Sigmoid colon (tissue), 7 donors: Measurements from ENCODE around the gene HAS3. TPM values are rescaled to one million over a fixed set of nuclear protein-coding genes. Genes with fewer than 3 reads are reported as not detected.

Experiments
- DNase-seq: peaks from one replicate; pipeline ENCODE4 v3.0.0-alpha.2; 2019
- H3K27ac ChIP-seq, 4 donors: fragments of 200-600 bp; sonication (generic); one replicate each; pipeline ENCODE4 v1.5.1; 2016 to 2019; ENCODE audit warnings: mild to moderate bottlenecking in 1 of 4
- H3K27me3 ChIP-seq, 3 donors: fragments of 200-600 bp; sonication (generic); one replicate each; pipeline ENCODE4 v1.5.1; 2019; ENCODE audit warnings: mild to moderate bottlenecking in 1 of 3
- H3K36me3 ChIP-seq, 4 donors: fragments of 200-600 bp; sonication (generic); one replicate each; pipeline ENCODE4 v1.5.1; 2016 to 2019
- H3K4me1 ChIP-seq, 4 donors: fragments of 200-600 bp; sonication (generic); one replicate each; pipeline ENCODE4 v1.5.1; 2017 to 2019
- H3K4me3 ChIP-seq, 4 donors: fragments of 200-600 bp; sonication (generic); one replicate each; pipeline ENCODE4 v1.5.1; 2017 to 2019; ENCODE audit warnings: mild to moderate bottlenecking in 2 of 4, moderate library complexity in 1 of 4
- H3K9me3 ChIP-seq, 4 donors: fragments of 200-600 bp in 3 of 4; sonication (generic) in 3 of 4; one replicate each; pipeline versions ENCODE4 v1.5.1 to v1.6.1; 2013 to 2019
- EP300 ChIP-seq, 4 donors: sonication (generic); formaldehyde crosslinking; IDR thresholded peaks; one replicate each; pipeline ENCODE4 v1.6.1; 2017; ENCODE audit warnings: antibody characterized with exemption in 4 of 4
- POLR2A ChIP-seq, 2 donors: fragments of 450-650 bp; IDR thresholded peaks; one replicate each; pipeline ENCODE4 v1.6.1; 2016; ENCODE audit warnings: antibody characterized with exemption in 2 of 2, mild to moderate bottlenecking in 2 of 2, moderate library complexity in 2 of 2
- POLR2AphosphoS5 ChIP-seq, 4 donors: sonication (generic); formaldehyde crosslinking; IDR thresholded peaks; one replicate each; pipeline ENCODE4 v1.6.1; 2017; ENCODE audit warnings: antibody characterized with exemption in 4 of 4
- WGBS, 2 donors: extraction: QIAGEN DNeasy Blood & Tissue Kit; methylation state at CpG; one replicate each; pipeline ENCODE4 v1.1.7; 2013; 5-methylcytosine and 5-hydroxymethylcytosine counted together
- intact Hi-C: fragments of 100-400 bp; cut with DNase I; formaldehyde crosslinking; loops from one replicate; pipeline ENCODE4 v1.15.1; 2023
- polyA plus RNA-seq, 3 donors: library from polyadenylated mRNA; stranded (reverse); fragments of 200-250 nt; gene quantifications; one replicate each; pipeline ENCODE4 v1.2.3, GENCODE V29; 2013
- total RNA-seq, 4 donors: library from RNA; depleted of rRNA; stranded (reverse); fragments of >200 nt; gene quantifications; one replicate each; pipeline ENCODE4 v1.1.0, GENCODE V29; 2016
- TF ChIP-seq, protein P1 (sequence below), 4 experiments: fragments of 450-650 bp in 3 of 4; fragments of 200-600 bp in 1 of 4; IDR thresholded peaks; one replicate each; pipeline ENCODE4 v1.5.1; 2016 to 2019; ENCODE audit warnings: antibody characterized with exemption in 4 of 4, mild to moderate bottlenecking in 3 of 4, moderate library complexity in 2 of 4
- donor health status: healthy with polysubstance abuse.
- donor health status: Bipolar disorder and iron deficiency.
- donor health status: healthy.

Gene HAS3
- total and polyA plus RNA-seq, 7 donors = 0.36 to 5.8 (median 0.83) TPM

GRCh38 chr16:69108905-69109252 lies 3.4 kb downstream of the HAS3 start:
- Histone ChIP-seq H3K9me3 (no peaks in the 10 kb centered on the region), H3K4me1 (peaks cover 0 to 34% (median 30%) of the 10 kb centered on the region in 4 donors), H3K27ac (no peak overlapping the region), H3K27me3 (peaks cover 0 to 44% (median 13%) of the 10 kb centered on the region in 3 donors), H3K36me3 (peaks cover 0 to 32% (median 1%) of the 10 kb centered on the region in 4 donors), H3K4me3 (no peak overlapping the region)
- intact Hi-C loops = no loop called here
- no peak for DNase-seq
- WGBS, 2 donors = 90 to 94% methylated on average over 4 of the region's 4 CpGs
- TF ChIP-seq, protein P1, sequence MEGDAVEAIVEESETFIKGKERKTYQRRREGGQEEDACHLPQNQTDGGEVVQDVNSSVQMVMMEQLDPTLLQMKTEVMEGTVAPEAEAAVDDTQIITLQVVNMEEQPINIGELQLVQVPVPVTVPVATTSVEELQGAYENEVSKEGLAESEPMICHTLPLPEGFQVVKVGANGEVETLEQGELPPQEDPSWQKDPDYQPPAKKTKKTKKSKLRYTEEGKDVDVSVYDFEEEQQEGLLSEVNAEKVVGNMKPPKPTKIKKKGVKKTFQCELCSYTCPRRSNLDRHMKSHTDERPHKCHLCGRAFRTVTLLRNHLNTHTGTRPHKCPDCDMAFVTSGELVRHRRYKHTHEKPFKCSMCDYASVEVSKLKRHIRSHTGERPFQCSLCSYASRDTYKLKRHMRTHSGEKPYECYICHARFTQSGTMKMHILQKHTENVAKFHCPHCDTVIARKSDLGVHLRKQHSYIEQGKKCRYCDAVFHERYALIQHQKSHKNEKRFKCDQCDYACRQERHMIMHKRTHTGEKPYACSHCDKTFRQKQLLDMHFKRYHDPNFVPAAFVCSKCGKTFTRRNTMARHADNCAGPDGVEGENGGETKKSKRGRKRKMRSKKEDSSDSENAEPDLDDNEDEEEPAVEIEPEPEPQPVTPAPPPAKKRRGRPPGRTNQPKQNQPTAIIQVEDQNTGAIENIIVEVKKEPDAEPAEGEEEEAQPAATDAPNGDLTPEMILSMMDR (IDR thresholded peaks at IDR 0.05) = no peak
- TF ChIP-seq EP300 (IDR thresholded peaks at IDR 0.05) (no peak), POLR2AphosphoS5 (IDR thresholded peaks at IDR 0.05) (no peak), POLR2A (IDR thresholded peaks at IDR 0.05) (no peak)

DNA sequence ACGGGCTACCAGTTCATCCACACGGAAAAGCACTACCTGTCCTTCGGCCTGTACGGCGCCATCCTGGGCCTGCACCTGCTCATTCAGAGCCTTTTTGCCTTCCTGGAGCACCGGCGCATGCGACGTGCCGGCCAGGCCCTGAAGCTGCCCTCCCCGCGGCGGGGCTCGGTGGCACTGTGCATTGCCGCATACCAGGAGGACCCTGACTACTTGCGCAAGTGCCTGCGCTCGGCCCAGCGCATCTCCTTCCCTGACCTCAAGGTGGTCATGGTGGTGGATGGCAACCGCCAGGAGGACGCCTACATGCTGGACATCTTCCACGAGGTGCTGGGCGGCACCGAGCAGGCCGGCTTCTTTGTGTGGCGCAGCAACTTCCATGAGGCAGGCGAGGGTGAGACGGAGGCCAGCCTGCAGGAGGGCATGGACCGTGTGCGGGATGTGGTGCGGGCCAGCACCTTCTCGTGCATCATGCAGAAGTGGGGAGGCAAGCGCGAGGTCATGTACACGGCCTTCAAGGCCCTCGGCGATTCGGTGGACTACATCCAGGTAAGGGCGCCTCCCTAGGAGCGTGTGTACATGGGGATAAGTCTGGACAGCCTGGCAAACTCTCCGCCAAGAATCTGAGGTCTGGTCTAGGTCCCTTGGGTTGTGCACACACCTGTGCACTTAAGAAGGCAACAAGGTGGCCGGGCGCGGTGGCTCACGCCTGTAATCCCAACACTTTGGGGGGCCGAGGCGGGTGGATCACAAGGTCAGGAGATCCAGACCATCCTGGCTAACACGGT lies 4.2 kb downstream of the HAS3 start:
- peaks cover 0 to 44% (median 13%) of the 10 kb centered on the region in 3 donors for H3K27me3 ChIP-seq
- peaks cover 0 to 34% (median 30%) of the 10 kb centered on the region in 4 donors for H3K4me1 ChIP-seq
- H3K4me3 ChIP-seq = no peak overlapping the region
- no peaks in the 10 kb centered on the region for H3K9me3 ChIP-seq
- WGBS, 2 donors = 95 to 97% methylated on average over 48 of the region's 48 CpGs
- no peak overlapping the region for H3K27ac ChIP-seq
- TF ChIP-seq EP300 (IDR thresholded peaks at IDR 0.05) = no peak
- TF ChIP-seq, protein P1 (IDR thresholded peaks at IDR 0.05) = no peak
- no peak for TF ChIP-seq POLR2AphosphoS5 (IDR thresholded peaks at IDR 0.05)
- no peak for TF ChIP-seq POLR2A (IDR thresholded peaks at IDR 0.05)
- DNase-seq = no peak
- intact Hi-C loops = loop anchor here (10.0 kb wide), 1 partner anchor 405 kb away; no protein-coding TSS in a partner anchor
- H3K36me3 ChIP-seq = peaks cover 0 to 40% (median 6%) of the 10 kb centered on the region in 4 donors

GRCh38 chr16:69110406-69110805 lies 5.0 kb downstream of the HAS3 start:
- peaks cover 0 to 39% (median 13%) of the 10 kb centered on the region in 3 donors for H3K27me3 ChIP-seq
- intact Hi-C loops = loop anchor here (10.0 kb wide), 1 partner anchor 406 kb away; no protein-coding TSS in a partner anchor
- peaks cover 0 to 47% (median 10%) of the 10 kb centered on the region in 4 donors for H3K36me3 ChIP-seq
- TF ChIP-seq, protein P1 (IDR thresholded peaks at IDR 0.05) = no peak
- TF ChIP-seq POLR2A (IDR thresholded peaks at IDR 0.05) (no peak), EP300 (IDR thresholded peaks at IDR 0.05) (no peak), POLR2AphosphoS5 (IDR thresholded peaks at IDR 0.05) (no peak)
- no peak for DNase-seq
- no peak overlapping the region for H3K27ac ChIP-seq
- WGBS, 2 donors = 91 to 97% methylated on average over 7 of the region's 7 CpGs
- H3K4me1 ChIP-seq = peaks cover 0 to 32% (median 28%) of the 10 kb centered on the region in 4 donors
- no peak overlapping the region for H3K4me3 ChIP-seq
- no peaks in the 10 kb centered on the region for H3K9me3 ChIP-seq

GRCh38 chr16:69111216-69111875 lies 5.9 kb downstream of the HAS3 start:
- Histone ChIP-seq H3K36me3 (peaks cover 0 to 55% (median 10%) of the 10 kb centered on the region in 4 donors), H3K27ac (no peak overlapping the region), H3K4me1 (peaks cover 0 to 24% (median 22%) of the 10 kb centered on the region in 4 donors), H3K9me3 (no peaks in the 10 kb centered on the region), H3K4me3 (no peak overlapping the region), H3K27me3 (peaks cover 0 to 33% (median 13%) of the 10 kb centered on the region in 3 donors)
- intact Hi-C loops = loop anchor here (10.0 kb wide), 1 partner anchor 407 kb away; no protein-coding TSS in a partner anchor
- DNase-seq = no peak
- TF ChIP-seq POLR2A (IDR thresholded peaks at IDR 0.05) (no peak), EP300 (IDR thresholded peaks at IDR 0.05) (no peak), POLR2AphosphoS5 (IDR thresholded peaks at IDR 0.05) (no peak)
- TF ChIP-seq, protein P1 (IDR thresholded peaks at IDR 0.05) = no peak
- WGBS, 2 donors = 89% methylated on average over 6 of the region's 6 CpGs
